NCI-H1048 (cell line): ENCODE results near the gene CSMD2.
"Not testable (repeated sequence)": the region's sequence is repeated elsewhere in the genome, so short reads cannot be mapped to it uniquely, and the experiment has no call there.

Source experiments
- DNase-seq: peaks from one replicate; lab custom pipeline; 2025; lab: John Stamatoyannopoulos, UW

The CSMD2 gene

DNA sequence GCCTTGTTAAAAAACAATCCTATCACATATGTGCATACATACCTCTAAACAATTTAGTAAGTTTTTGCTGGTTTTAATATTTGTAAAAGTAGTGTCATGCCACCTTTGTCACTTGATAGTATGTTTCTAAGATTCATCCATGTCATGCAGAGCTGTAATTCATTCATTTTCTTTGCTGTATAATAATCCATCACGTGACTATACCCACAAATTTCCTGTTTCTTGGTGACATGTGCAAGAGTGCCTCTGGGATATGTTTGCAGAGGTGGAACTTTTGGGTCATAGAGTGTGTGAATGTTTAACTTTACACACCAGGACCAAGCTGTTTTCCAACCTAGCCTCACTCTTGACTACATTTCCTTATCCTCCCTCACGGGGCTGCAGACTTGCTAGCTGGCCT, 629.7 kb downstream of the CSMD2 start:
- DNase-seq, result no peak

DNA sequence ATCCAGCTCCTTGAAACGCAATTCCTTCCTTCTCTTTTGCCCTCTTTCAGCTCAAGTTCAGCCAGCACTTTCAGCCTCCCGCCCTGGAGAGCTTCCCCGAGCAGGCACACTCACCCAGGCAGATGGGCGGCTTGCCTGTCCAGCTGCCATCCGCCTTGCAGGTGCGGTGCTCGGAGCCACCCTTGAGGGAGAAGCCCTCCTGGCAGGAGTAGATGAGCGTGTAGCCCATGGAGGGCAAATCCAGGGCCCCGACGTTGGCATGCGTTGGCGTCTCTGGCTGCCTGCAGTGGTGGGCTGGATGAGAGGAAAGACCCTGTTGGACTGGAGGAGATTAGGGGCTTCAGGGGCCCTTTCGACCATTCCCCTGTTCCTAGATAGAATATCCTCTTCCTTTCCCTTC, 632.1 kb downstream of the CSMD2 start:
- no peak for DNase-seq

DNA sequence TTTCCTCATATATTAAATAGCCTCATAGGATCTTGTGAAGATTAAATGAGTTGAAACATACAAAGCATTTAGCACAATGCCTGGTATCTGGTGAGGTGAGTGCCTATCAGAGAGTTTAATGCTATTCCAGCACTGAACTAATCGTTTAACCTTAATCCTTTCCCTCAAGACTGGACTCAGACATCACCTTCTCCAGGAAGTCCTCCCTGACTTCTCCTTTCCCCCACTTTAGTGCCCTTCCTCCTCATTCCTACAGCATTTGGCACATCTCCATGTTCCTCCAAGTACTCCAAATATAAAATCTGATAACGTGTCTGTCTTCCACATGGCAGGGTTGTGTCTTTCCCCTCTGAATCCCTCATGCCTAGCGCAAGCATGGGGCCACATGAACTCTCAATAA, 632.8 kb downstream of the CSMD2 start:
- no peak for DNase-seq

DNA sequence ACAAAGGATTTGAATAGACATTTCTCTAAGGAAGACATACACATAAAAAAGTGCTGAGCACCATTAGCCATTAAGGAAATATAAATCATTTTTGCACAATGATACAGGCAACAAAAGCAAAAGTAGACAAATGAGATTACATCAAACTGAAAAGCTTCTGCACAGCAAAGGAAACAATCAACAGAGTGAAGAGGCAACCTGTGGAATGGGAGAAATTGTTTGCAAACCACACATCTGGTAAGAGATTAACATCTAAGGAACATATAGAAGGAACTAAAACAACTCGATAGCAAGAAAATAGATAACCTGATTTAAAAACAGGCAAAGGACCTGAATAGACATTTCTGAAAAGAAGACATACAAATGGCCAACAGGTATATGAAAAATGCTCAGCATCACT, 635.1 kb downstream of the CSMD2 start:
- no peak for DNase-seq

DNA sequence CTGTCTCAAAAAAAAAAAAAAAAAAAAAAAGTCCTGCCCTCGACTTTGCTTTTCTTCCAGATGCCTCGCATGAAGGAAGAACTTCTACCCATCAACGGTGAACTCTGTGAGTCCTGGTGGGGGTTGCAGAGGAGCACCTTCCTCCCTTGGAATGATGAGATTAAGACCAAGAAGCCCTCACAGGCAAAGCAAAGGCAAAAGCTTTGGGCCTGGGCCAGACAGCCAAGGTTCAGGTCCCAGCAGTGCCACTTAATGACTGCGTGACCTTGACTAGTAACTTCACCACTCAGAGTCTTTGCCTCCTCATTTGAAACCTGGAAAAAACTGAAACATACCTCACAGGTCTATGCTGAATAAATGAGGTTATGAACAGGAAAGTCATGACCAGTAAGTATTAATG, 637.1 kb downstream of the CSMD2 start:
- DNase-seq, result no peak

DNA sequence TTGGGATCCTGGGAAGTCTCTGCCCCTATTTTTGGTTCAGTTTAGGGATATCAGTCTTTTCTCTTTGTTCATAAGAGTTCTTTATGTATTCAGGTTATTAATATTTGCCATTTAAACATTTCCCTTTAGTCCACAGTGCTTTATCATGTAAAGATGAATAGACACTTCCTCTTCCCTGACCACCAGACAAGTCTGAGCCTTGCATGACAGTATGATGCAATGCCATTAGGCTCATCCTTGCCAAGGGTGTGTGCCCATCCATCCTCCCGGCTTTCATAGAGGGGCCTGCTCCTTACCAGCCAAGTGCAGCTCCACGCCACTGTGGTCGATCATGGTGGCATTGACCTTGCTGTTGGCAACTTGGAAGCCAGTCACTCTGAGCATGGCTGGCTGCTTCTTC, 640.4 kb downstream of the CSMD2 start:
- DNase-seq, result no peak

DNA sequence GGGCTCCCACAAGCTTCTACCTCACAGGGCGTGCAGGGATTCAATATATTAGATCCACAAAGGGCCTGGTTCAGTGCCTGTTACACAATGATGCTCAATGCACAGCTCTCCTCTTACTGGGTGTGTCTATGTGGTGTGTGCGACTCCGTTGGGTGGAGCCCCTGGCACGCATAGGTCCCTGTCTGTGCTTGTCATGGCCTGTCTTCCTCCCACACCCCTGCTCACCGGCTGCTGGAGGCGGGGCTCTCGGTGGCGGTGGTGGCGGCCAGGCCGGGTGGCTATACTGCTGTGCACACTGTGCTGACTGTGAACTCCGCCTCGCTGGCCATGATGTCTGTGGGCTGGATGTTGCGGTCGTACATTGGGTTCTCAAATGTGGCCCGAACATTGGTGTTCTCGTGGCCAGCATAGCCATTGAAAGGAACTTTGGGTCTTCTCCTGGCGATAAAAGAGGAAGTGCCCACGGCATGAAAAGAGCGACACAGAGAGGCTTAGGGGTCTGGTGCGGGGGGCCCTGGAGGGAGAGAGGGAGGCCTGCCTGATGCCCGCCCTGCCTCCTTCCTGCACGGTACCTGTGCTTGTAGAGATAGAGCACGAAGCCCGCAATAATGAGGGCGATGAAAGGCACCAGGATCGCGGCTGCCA, 645.7 kb downstream of the CSMD2 start:
- no peak for DNase-seq

DNA sequence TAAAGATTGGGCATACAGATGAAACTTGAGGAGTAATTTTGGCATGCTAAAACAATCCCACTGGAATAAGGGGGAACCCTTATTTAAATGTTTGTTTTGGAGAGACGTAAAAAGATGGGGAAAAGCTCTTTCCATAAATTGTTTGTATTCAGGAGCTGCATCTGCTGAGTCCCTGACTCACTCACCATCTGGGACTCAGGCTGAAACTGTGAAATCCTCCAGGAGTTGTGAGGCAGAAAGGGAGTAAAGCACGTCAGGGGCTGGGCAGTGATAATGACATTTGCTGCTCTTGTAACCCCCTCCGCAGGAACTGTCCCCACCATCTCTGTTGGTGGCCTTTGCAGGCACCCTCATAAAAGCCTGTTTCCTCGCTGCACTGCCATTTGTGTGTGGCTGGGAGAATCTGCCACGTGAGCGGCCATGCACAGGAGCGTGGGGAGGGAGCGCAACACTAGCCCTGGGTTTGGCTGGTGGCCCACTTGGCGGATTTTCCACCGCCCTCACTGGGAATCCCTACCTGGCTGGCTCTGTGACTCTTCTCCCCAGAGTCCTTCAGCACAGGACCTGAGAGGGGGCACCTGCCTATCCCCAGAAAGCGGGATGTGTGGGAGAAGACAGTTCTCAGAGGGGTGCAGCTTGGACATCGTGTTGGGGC, 647.3 kb downstream of the CSMD2 start:
- no peak for DNase-seq

DNA sequence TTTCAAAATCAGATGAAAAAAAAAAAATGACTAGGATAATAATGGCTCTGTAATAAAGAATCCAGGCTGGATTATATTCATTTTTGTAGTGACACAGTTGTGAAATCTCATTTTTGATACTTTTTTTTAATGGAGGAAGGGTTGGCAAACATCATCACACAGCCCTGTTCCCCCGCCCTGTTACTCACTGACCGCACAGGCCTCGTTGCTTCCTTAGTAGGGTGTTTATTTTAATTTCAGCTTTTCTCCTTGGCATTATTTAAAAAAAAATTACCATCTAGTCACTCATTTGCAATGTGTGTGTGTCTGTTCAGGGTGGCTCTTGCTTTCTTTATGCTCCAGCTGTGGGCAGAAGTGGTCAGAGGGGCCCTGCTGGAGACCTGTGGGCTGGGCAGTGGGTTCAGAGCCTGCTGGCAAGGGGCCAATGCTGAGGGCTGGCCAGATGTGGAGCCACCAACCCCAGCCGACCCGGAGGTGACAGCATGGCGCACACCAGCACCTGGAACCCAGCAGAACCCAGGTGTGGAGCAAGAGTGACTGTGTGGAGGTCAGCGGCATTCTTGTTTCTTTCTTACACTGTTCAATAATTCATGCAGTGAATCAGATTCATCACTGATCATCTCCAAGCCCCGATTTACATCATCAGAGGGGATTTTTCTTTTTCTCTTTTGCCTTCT, 648.0 kb downstream of the CSMD2 start:
- DNase-seq, result no peak

DNA sequence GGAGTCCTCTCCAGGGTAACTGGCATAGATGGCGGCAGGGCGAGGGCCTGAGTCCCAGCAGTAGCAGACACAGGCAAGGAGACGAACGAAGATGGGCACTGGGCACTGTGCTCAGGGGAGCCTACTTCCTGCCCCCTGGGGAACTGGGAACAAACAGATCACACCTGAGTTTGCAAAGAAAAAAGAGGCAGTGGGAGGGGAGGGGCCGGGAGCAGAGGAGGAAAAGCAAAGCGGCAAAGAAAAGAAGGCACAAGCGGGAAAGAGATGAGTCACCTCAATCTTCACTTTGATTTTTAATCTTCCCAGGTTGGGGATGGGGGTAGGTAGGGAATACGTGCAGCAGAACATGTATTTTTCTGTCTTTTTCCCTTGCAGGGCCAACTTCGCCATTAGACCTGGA, 648.6 kb downstream of the CSMD2 start:
- DNase-seq, result no peak

DNA sequence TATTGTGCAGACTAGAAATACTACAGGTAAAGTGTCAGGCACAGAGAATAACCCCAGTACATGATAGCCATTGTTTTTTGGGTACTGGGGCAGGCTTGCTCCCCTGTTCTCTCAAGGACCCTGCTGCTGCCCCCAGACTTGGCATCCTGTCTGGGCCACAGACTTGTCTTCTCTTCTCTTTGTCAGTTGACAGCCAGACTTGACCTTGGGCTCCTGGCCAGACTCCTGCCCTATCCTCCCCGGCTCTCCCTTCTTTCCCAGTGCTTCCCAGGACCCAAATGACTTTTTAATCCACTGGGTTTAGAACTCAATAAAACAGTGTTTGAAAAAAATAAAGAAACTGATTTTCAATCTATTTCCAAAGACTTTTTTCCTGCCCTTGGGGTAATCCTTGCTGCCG, 649.4 kb downstream of the CSMD2 start:
- no peak for DNase-seq

DNA sequence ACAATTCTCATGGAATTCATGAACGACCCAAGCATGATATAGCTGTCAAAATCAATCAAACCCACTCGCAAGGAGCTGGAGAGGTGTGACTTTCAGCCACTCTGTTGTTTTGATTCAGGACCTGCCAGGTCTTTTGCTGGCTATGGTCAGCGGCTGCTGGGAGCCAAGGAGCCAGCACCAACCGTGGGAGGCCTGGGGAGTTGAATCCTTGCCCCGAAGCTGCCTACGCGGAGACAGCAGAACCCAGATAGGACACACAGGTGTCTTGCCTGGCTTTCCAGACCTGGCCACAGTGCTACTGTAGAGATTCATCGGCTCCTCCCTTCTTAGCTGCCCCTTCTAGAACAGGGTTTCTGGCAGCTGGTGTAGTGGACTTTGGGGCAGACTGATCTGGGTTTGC, 649.9 kb downstream of the CSMD2 start:
- DNase-seq, result no peak

DNA sequence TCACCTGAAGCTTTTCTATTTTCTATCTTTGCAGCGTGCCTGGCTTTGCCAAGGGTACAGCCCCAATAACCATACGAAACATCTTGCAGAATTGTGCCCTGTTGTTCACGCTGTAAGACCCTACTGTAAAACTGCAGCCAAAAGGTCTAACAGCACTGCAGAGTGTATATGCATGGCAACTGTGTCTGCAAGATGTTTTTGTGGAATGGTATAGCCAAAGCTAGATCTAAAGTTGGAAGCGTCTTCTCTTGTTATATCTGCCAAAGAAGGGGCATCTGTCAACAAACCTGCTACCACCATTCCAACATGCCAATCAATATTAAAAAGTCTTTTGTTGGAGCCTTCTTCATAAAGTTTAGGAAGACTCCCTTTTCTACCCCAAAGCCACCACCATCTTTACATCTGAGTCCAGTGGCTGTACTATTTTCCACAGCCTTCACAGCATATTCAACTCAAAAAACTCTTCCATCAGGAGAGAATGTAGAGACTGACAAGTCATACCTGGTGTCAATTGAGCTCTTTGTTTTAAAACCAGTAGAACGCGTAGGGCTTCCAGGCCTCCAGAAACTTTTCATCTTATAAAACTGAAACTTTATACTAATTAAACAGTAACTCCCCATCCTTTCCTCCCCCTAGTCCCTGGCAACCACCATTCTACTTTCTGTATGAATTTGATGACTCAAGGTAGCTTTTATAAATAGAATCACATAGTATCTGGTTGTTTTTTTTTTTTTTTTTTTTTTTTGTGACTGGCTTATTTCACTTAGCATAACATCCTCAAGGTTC, 652.6 kb downstream of the CSMD2 start:
- no peak for DNase-seq

DNA sequence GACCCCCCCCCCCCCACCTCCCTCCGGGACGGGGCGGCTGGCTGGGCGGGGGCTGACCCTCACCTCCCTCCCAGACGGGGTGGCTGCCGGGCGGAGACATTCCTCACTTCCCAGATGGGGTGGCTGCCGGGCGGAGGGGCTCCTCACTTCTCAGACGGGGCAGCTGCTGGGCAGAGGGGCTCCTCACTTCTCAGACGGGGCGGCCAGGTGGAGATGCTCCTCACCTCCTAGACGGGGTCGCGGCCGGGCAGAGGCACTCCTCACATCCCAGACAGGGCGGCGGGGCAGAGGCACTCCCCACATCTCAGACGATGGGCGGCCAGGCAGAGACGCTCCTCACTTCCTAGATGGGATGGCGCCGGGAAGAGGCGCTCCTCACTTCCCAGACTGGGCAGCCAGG, 655.8 kb downstream of the CSMD2 start:
- not testable (repeated sequence) for DNase-seq

DNA sequence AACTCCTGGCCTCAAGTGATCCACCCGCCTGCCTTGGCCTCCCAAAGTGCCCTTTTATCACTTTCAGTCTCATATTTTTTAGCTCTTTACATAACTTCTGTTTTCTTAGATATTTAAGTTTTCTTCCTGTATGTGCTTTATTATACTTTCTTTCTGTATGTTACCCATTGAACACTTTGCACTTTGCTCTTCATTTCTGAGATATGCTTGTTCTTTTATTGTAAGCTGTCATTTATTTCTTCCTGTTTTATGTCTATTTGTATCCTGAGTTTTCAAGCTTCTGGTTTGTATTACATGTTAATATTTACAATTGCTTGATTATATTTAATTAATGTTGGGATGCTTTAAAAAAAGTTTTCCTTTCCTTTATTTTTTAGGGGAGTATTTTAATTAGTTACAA, 656.9 kb downstream of the CSMD2 start:
- no peak for DNase-seq

DNA sequence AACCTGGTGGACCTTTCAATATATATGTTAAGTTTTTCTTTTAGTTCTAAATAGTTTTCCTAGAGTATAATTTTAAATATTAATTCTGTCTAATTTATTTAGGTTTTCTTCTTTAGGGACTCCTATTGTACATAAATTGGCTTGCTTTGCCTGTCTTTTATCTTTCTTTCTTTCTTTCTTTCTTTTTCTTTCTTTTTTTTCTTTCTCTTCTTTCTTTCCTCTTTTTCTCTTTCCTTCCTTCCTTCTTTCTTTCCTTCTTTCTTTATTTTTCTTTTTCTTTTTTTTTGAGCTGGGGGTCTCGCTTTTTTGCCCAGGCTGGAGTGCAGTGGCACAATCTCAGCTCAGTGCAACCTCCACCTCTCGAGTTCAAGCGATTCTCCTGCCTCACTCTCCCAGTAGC, 657.4 kb downstream of the CSMD2 start:
- no peak for DNase-seq

DNA sequence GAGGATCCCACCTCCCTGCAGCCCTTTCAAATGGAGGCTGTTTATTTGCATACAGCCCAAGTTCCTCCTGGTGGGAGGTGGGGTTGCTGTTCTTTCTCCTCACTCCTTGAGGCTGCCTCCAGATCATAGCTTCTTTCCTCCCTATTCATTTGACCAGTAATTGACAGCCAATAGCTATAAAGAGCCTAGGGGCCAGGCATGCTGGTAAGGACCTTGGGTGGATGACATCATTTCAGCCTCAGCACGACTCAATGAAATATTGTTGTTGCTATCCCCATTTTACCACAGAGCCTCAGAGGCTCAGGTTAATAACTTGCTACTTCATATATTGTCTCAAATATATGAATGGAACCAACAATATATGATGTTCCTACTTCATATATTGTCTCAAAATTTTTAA, 661.5 kb downstream of the CSMD2 start:
- no peak for DNase-seq

DNA sequence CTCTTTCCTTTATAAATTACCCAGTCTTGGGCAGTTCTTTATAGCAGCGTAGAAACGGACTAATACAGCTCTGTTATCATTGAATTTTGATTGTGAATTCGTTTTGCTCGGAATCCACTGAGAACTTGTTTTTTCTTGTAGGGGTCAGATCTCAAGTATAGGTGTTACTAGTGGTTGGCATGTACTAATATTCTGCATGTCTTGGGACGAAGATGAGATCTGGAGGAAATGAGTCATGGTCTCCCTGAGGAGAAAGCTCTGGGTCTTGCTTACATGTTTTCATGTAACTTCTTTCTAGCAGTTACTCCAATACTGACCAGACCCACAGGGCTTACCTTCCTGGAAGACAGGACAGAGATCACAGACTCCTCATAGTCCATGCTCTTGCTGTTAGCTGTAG, 662.3 kb downstream of the CSMD2 start:
- DNase-seq, result no peak

DNA sequence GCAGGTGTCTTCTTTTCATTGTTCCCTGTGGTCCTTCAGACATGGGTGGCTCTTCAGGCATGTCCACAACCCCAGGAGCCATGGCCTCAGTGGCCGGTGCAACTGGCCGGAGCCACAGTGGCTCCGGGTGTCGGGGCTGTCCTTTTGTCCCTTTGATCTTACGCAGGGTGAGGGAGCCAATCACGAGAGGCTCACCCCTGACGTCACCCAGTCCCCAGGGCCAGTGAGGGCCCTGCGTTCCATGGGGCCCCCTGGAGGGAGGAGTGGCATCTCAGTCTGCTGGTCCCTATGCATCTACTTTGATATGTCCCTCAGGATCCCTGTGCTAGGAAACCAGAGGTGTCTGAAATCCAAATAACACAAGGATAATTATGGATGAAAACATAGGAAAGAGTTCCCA, 663.3 kb downstream of the CSMD2 start:
- no peak for DNase-seq

DNA sequence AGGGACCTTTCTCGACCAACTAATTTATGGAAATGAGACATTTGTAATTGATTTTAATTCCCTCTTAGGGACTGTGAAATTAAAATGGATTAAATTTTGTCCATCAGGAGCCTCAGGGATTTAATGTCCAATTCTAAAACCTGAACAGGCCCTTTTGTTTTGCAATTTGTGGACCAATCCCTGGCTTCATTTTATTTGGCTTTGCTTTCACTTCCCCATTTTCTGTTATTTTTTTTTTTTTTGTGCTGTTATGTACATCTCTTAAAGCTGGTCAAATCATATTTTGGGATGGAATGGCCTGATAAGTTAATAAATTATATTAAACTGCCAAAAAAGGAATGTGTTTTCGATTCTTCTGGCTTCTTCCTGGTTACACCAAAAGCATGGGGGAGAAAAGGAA, 663.7 kb downstream of the CSMD2 start:
- DNase-seq, result no peak

DNA sequence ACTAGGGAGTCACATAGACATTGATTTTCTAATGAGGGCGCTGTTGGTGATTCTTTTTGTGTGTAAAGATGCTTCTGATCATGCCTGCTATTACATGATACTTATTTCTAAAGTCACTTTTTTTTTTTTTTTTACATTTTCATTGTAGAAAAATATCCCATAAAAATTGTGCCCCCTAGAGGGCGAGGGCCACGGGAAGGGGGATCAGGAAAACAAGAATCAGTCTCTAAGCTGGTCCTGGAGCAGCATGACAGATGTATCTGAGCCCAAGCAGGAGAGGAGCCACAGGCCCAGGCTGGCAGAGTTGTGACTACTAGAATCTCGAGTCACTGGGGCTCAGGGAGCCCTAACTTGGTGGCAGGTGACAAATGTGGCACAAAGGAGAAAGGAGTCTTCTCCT, 664.5 kb downstream of the CSMD2 start:
- DNase-seq, result no peak

DNA sequence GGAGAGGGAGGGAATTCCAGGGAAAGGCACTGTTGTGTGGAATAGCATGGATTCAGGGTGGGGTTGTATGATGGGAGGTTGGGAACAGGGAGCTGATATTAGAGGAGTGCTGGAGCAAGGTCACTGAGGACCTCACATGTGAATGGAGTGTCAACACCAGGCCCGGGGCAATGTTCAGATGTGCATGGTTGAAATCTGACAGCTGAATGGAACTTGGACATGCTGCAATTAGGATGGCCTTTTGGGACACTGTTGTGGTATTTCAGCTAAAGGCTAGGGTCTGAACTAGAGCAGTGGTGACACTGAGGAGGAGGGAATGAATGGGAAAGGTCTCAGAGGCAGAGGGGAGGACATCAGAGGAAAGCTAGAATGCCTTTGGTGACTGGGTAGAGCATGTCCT, 667.6 kb downstream of the CSMD2 start:
- DNase-seq, result no peak

DNA sequence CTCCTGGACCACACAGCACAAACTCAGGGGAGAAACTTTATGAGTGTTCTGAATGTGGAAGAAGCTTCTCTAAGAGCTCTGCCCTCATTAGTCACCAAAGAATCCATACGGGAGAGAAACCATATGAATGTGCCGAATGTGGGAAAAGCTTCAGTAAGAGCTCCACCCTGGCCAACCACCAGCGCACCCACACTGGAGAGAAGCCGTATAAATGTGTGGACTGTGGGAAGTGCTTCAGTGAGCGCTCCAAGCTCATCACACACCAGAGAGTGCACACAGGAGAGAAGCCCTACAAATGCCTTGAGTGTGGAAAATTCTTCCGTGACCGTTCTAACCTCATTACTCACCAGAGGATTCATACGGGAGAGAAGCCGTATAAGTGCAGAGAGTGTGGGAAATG, 670.1 kb downstream of the CSMD2 start:
- DNase-seq, result no peak
